ENCODE data around the gene CSF3R.
"Not testable (repeated sequence)": the region's sequence is repeated elsewhere in the genome, so short reads cannot be mapped to it uniquely, and the experiment has no call there.

Gene CSF3R

DNA sequence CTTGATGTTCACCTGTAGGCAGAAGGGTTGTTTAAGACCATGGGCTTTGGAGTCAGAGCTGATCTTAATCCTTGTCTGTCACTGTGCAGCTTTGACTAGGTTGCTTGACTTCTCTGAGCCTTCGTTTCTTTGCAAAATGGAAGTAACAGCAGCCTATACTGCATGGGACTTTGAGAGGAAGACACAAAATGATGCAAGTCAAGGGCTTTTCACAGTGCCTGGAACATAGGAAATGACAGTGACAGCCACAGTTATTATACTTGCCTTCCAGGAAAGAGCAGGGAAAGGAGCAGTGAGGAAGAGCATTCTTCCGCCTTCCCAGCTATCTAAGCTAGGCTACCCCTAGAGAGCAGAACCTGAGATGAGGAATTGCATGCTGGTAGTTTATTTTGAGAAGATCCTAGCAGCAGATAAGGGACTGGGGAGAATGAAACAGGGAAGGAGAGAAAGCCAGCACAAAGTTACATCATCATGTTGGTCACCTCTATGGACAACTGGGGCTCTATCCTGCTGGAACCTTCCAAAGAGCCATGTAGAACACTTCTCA is 3.1 kb downstream of the CSF3R start:
- H3K9me3 Mint-ChIP-seq (ENCODE audit: low read depth) = no peaks in the 10 kb centered on the region
- H3K27me3 Mint-ChIP-seq = peaks cover 2% of the 10 kb centered on the region
- no peaks in the 10 kb centered on the region for H3K36me3 Mint-ChIP-seq
- H3K4me1 Mint-ChIP-seq (ENCODE audit: low read depth) = peaks cover 7% of the 10 kb centered on the region
- H3K4me3 Mint-ChIP-seq = no peak overlapping the region
- H3K27ac Mint-ChIP-seq = no peak overlapping the region

DNA sequence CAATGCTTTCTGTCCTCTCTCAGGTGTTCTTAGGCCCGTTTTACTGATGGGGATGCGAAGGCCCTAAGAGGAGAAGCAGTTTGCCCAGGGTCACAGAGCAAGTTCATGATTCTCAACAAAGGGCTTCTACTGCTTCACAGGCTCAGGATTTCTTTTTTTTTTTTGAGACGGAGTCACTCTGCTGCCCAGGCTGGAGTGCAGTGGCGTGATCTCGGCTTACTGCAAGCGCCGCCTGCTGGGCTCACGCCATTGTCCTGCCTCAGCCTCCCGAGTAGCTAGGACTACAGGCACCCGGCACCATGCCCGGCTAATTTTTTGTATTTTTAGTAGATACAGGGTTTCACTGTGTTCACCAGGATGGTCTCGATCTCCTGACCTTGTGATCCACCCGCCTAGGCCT is 5.1 kb downstream of the CSF3R start:
- H3K36me3 Mint-ChIP-seq = not testable (repeated sequence)

DNA sequence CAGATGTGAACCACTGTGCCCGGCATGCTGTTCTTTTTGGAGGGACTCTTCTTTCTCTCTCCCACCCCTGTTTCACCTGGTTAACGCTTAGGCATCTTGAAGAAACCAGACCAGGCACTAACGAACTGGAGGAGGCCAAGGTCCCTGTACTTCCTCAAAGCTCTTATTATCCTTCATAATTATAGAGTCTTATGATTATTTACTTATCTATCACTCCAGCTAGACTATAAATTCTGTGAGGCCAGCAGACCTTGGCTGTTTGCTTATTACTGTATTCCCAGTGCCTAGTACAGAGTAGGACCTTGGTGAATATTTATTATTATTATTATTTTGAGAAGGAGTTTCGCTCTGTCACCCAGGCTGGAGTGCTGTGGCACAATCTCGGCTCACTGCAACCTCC is 5.8 kb downstream of the CSF3R start:
- peaks cover 2% of the 10 kb centered on the region for H3K27me3 Mint-ChIP-seq
- H3K4me1 Mint-ChIP-seq (ENCODE audit: low read depth) = peaks cover 3% of the 10 kb centered on the region
- H3K27ac Mint-ChIP-seq = no peak overlapping the region
- H3K36me3 Mint-ChIP-seq = no peaks in the 10 kb centered on the region
- no peaks in the 10 kb centered on the region for H3K9me3 Mint-ChIP-seq (ENCODE audit: low read depth)
- no peak overlapping the region for H3K4me3 Mint-ChIP-seq

More for the DNA sequence above, 5.1 kb downstream of the CSF3R start:
- not testable (repeated sequence) for H3K4me3 Mint-ChIP-seq; H3K4me1 Mint-ChIP-seq (ENCODE audit: low read depth); H3K27ac Mint-ChIP-seq; H3K9me3 Mint-ChIP-seq (ENCODE audit: low read depth); H3K27me3 Mint-ChIP-seq

DNA sequence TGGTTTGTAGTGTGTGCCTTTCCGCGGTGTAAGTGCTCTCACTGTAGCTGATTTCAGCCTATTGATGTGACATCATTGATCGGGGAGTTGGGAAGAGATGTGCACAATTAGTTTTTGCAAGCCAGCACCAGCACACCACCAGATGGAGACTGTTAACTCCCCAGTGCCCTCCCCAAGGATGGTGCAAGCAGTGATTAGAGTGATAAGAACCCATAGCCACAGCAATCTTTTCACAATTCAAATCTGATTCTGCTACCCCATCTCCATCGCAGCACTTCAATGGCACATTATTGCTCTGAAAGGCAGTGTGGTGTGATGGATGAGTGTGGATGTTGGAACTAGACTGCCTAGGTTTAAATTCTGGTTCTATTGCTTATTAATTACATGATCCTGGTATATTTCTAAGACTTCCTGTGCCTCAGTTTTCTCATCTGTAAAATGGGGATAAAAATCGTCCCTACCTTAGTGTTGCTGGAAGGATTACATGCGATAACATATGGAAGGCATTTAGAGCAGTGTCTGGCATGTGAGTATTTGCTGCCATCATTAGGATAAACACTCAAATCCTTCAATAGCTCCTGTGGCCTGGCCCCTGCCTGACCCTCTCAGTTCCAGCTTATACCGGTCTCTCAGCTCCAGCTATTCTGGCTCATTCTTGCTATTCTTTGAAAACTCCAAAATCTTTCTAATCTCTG is 6.7 kb downstream of the CSF3R start:
- Mint-ChIP-seq H3K27ac (no peak overlapping the region), H3K36me3 (no peaks in the 10 kb centered on the region), H3K4me1 (ENCODE audit: low read depth) (no peaks in the 10 kb centered on the region), H3K9me3 (ENCODE audit: low read depth) (no peaks in the 10 kb centered on the region), H3K27me3 (peaks cover 2% of the 10 kb centered on the region), H3K4me3 (no peak overlapping the region)

DNA sequence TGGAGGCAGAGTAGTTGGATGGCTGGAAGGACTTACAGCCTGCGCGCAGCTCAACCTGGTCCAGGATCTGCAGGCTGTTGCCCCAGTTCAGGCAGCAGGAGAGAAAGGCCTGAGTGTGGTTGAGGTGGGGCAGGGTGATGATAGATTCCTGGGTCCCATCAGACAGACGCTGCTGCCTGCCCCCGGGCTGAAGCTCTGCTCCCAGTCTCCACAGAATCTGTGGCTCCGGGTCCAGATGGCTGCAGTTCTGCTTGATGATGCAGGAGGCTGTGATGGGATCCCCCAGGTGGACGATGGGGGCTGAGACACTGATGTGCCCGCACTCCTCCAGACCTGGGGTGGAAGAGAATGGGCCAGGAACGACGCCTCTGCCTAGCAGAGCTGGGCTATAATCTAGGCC is 7.4 kb downstream of the CSF3R start:
- H3K27me3 Mint-ChIP-seq = peaks cover 2% of the 10 kb centered on the region
- no peaks in the 10 kb centered on the region for H3K9me3 Mint-ChIP-seq (ENCODE audit: low read depth)
- H3K4me1 Mint-ChIP-seq (ENCODE audit: low read depth) = no peaks in the 10 kb centered on the region
- no peaks in the 10 kb centered on the region for H3K36me3 Mint-ChIP-seq
- no peak overlapping the region for H3K4me3 Mint-ChIP-seq
- H3K27ac Mint-ChIP-seq = no peak overlapping the region

DNA sequence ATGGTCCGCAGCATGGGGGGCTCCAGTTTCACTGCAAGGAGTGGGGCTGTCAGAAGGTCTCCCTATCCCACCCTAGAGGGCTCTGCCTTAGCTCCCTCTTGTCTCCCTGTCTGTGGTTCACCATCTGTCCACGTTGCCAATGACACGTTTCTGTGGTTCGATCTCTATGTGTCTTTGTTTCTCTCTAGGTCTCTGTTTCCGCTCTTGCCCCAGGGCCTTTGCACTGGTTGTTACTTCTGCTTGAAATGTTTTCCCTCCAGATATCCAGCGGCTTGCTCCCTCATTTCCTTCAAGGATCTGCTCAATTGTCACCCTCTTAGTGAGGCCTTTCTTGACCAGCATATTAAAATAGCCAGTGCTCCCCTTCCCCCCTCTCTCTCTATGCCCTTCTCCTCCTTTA is 10.1 kb downstream of the CSF3R start:
- no peaks in the 10 kb centered on the region for H3K36me3 Mint-ChIP-seq
- H3K4me3 Mint-ChIP-seq = no peak overlapping the region
- no peaks in the 10 kb centered on the region for H3K9me3 Mint-ChIP-seq (ENCODE audit: low read depth)
- no peak overlapping the region for H3K27ac Mint-ChIP-seq
- H3K4me1 Mint-ChIP-seq (ENCODE audit: low read depth) = no peaks in the 10 kb centered on the region
- H3K27me3 Mint-ChIP-seq = no peaks in the 10 kb centered on the region

DNA sequence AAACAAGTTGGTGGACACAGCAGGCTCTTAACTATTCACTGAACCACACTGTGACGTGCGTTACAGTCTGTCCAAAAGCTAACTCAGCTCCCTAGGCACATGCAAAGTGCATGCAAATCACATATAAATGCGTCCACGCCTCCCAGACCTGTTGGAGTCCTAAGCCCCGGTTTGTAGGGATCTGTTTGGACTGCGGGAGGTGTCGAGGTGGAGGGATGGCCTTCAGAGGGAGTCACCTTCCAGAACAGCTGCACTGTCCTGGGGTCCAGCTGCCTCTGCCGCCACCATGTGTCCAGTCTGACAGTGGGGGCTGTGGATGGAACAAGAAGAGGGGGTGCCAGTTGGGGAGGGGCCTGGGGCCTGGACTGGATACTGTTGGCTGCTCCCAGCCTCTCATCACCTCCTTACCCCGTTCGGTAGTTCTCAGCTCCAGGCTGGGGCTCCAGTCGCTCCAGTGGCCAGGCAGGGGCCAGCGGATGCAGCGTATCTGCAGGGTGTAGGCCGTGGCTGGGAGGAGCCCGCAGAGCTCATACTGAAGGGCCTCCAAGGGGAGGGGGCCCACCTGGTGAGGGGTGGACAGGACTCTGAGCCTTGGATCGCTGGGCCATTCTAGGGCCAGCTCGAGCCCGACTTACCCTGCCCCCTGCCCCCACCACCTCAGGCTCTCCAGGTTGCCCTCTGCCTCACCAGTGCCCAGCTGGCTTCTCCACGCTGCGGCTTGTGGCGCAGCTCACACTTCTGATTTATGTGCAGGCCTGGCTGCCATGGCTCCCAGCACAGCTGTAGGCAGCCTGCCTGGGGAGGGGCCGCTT is 10.7 kb downstream of the CSF3R start:
- H3K27ac Mint-ChIP-seq = no peak overlapping the region
- H3K4me1 Mint-ChIP-seq (ENCODE audit: low read depth) = no peaks in the 10 kb centered on the region
- no peaks in the 10 kb centered on the region for H3K27me3 Mint-ChIP-seq
- H3K4me3 Mint-ChIP-seq = no peak overlapping the region
- no peaks in the 10 kb centered on the region for H3K36me3 Mint-ChIP-seq
- no peaks in the 10 kb centered on the region for H3K9me3 Mint-ChIP-seq (ENCODE audit: low read depth)

DNA sequence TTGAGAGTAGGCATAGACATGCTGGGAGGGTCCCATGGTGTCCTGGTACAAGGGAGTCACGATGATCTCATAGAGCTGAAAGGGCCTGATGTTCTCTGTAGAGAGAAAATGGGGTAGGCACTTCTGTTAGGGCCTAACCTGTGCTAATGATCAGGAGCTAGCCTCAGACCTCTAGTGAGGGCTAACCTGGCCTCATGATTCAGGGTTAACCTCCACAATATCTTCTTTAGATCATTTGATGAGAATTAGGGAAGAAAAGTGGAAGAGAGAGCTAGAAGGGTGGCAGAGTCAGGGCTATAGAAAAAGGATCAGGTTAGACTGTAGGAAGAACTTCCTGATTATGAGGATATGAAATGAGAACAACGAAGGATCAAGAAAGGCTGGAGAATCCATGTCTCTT is 13.6 kb downstream of the CSF3R start:
- Mint-ChIP-seq H3K9me3 (ENCODE audit: low read depth) (no peaks in the 10 kb centered on the region), H3K4me1 (ENCODE audit: low read depth) (peaks cover 7% of the 10 kb centered on the region), H3K27me3 (no peaks in the 10 kb centered on the region)

DNA sequence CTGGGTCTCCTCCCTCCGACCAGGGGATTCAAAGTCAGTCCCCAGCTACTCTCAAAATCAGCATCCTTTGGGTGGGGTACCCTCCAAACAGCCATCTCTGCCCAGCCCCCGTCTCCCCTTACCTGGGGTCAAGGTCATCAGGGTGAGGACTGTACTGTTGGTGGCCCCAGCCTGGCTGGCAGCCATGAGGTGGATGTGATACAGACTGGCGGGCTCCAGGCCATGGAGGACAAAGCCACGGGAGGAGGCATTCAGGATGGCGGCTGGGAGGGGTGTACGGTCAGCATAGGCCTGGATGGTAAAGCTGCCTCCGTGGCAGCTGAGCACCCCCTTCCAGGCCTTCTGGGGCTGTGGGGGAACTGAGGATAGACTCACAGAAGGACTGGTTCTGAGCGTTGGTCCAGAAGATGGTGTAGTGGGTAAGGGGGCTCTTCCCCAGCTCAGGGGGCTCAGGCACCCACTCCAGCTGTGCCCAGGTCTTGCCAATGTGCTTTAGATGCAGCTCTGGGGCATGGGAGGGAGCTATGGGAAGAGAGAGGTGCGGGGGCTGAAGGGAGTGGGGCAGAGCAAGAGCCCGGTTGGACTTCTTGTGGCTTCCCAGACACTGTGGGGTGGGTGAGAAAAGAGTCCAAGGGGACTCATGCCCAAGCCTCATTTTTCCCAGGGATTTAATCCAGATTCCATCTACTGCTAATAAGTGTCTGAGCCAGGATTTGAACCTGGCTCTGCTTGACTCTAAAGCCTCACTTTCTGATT is 14.8 kb downstream of the CSF3R start:
- Mint-ChIP-seq H3K9me3 (ENCODE audit: low read depth) (no peaks in the 10 kb centered on the region), H3K4me1 (ENCODE audit: low read depth) (peaks cover 15% of the 10 kb centered on the region), H3K4me3 (no peak overlapping the region), H3K27ac (no peak overlapping the region), H3K27me3 (no peaks in the 10 kb centered on the region), H3K36me3 (no peaks in the 10 kb centered on the region)

More for the DNA sequence above, 13.6 kb downstream of the CSF3R start:
- Mint-ChIP-seq H3K4me3 (no peak overlapping the region), H3K27ac (no peak overlapping the region), H3K36me3 (no peaks in the 10 kb centered on the region)

DNA sequence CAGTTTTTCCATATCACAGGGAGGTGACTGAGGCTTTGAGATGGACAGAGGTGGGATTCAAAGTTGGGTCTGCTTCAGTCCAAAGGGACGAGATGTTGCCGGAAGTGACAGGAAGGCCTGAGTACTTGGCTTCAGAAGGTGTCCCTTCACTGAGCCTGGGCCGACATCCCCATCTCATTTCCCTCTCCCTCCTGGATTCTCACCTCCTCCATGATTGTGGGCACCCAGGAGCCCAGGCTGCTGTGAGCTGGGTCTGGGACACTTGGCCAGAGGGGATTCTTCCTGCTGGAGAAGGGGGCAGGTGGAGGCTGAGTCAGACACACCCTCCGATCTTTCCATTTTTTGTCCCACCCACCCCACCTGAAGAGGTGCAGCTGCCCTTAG is 15.7 kb downstream of the CSF3R start:
- no peaks in the 10 kb centered on the region for H3K9me3 Mint-ChIP-seq (ENCODE audit: low read depth)
- no peak overlapping the region for H3K27ac Mint-ChIP-seq
- no peaks in the 10 kb centered on the region for H3K27me3 Mint-ChIP-seq
- H3K4me1 Mint-ChIP-seq (ENCODE audit: low read depth) = peaks cover 19% of the 10 kb centered on the region
- H3K36me3 Mint-ChIP-seq = peaks cover 3% of the 10 kb centered on the region
- H3K4me3 Mint-ChIP-seq = no peak overlapping the region

DNA sequence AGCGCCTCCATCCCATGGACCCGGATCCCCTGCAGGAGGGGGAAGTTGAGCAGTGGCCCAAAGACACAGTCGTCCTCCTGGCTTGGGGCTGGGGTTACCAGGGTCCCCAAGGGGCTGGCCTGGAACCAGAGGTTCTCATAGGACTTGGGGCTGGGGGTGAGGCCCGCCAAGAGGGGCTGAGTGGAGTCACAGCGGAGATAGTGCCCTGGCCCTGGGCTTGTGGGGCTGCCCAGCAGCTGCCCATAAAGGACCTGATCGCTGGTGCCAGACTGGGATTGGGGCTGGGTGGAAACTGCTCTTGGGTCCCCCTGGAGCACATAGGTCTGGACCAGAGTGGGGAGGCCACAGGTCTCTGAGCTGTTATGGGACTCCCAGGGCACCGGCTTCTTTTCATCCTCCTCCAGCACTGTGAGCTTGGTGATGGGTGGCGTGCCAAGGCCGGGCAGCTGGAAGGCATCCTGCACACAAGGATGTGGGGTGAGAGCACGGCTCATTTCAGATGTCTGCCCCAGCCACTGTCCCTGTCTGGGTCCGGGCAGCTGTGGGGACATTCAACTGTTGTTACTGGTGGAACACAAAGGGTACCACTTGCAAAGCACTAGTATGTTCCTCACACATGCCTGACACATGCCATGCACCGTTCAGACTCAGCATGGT is 16.2 kb downstream of the CSF3R start:
- H3K36me3 Mint-ChIP-seq = peaks cover 3% of the 10 kb centered on the region
- H3K27ac Mint-ChIP-seq = no peak overlapping the region
- no peak overlapping the region for H3K4me3 Mint-ChIP-seq
- H3K27me3 Mint-ChIP-seq = no peaks in the 10 kb centered on the region
- H3K4me1 Mint-ChIP-seq (ENCODE audit: low read depth) = peaks cover 19% of the 10 kb centered on the region
- H3K9me3 Mint-ChIP-seq (ENCODE audit: low read depth) = no peaks in the 10 kb centered on the region

DNA sequence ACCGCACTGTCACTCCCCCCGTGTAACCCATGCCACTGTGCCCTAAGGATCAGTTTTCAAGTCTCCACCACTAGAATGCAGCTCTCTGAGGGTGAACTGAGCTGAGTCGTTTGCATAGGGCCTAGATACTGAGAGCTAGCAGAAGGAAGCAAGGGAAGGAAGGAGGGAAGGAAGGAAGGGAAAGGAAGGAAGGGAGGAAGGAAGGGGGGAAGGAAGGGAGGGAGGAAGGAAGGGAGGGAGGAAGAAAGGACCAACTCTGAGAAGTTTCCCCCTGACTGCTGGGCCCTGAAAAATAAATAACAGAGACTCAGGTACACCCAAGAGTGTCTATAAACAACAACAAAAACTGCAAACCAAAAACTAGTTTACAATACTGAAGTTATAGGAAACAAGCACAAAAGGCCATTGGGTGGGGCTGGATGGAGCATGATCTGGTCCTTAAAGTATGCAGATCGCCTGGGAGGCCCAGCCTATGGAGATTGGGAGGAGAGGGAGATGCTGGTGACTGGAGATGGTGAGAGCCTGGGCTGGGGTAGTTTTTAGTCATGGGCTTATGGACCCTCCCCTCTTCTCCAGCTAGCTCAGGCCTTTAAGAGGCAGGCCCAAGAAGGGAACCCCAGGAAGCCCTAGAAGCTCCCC is 16.9 kb downstream of the CSF3R start:
- H3K27ac Mint-ChIP-seq = no peak overlapping the region
- no peak overlapping the region for H3K4me3 Mint-ChIP-seq
- peaks cover 20% of the 10 kb centered on the region for H3K4me1 Mint-ChIP-seq (ENCODE audit: low read depth)
- no peaks in the 10 kb centered on the region for H3K9me3 Mint-ChIP-seq (ENCODE audit: low read depth)
- H3K27me3 Mint-ChIP-seq = no peaks in the 10 kb centered on the region
- H3K36me3 Mint-ChIP-seq = peaks cover 8% of the 10 kb centered on the region

DNA sequence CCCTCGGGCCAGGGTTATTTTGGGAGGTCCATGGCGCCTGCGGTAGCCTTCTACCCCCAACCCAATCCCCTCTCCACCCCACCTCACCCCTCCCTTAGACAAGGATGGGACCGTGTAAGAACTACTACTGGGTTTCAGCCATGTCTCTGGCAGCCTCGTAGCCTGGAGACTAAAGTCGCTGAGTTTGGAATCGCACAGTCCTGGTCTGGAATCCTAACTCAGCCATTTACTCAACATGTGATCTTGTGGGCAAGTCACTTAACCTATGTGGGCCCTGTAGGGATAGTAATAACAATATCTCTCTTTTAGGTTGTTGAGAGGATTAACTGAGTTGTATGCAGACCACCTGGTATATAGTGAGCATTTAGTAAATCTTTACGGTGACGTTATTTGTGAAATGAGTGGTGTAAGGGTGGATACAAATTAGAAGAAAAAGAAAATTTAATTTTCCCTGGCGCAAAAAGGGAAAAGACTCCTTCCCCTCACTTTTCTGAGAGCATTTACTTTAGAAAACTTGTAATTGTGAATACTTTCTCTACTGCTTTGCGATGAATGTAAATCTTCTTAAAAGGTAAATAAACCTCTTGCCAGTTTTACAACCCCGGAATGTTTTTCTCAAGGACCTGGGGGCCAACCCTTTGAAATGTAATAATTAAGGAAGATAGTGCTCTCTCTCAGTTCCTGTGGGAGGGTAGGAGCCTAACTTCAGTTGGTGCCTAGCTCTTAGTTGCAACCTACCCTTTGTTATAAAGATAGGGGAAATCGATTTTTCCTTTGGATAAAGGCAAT is 17.9 kb downstream of the CSF3R start:
- peak overlapping the region; percentile 100 for H3K4me3 Mint-ChIP-seq
- peak overlapping the region; percentile 99 for H3K27ac Mint-ChIP-seq
- H3K4me1 Mint-ChIP-seq (ENCODE audit: low read depth) = peaks cover 21% of the 10 kb centered on the region
- no peaks in the 10 kb centered on the region for H3K9me3 Mint-ChIP-seq (ENCODE audit: low read depth)
- H3K36me3 Mint-ChIP-seq = peaks cover 8% of the 10 kb centered on the region
- H3K27me3 Mint-ChIP-seq = no peaks in the 10 kb centered on the region

All from activated naive CD8-positive, alpha-beta T cell (primary cell).